Peyer's patch (tissue), 4 donors: ENCODE data around the gene CYP19A1.

Source experiments
- POLR2A ChIP-seq, 2 donors: fragments of 450-650 bp; IDR thresholded peaks; one replicate each; pipeline ENCODE4 v1.5.1; 2017; ENCODE audit warnings: antibody characterized with exemption in 2 of 2, mild to moderate bottlenecking in 2 of 2, moderate library complexity in 2 of 2
- TF ChIP-seq, protein P1 (sequence below), 6 experiments: fragments of 450-650 bp in 4 of 6; fragments of 200-600 bp in 2 of 6; sonication (generic) in 1 of 6; IDR thresholded peaks; one replicate each; pipeline ENCODE4 v1.5.1; 2017 to 2019; ENCODE audit warnings: antibody characterized with exemption in 6 of 6, mild to moderate bottlenecking in 3 of 6, moderate library complexity in 1 of 6

DNA sequence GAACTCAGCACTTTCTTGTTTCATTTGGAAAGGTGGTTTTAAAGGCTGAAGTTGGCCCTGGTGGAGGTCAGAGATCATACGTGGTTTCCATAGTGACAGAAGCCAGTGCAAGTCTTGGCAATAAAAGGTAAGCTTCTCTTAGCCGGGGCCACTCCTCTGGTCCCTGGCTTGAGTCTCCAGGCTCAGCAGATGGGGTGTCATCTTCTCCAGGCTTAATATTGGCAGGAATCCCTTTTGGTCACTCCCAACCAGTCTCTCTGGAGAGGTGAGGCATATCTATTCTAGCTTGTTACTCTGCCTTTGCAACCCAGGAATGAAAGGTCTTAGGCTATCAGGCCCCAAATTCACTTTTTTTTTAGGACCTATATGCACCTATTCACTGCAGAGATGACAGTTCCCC, 4.8 kb downstream of the CYP19A1 start:
- TF ChIP-seq, protein P1, sequence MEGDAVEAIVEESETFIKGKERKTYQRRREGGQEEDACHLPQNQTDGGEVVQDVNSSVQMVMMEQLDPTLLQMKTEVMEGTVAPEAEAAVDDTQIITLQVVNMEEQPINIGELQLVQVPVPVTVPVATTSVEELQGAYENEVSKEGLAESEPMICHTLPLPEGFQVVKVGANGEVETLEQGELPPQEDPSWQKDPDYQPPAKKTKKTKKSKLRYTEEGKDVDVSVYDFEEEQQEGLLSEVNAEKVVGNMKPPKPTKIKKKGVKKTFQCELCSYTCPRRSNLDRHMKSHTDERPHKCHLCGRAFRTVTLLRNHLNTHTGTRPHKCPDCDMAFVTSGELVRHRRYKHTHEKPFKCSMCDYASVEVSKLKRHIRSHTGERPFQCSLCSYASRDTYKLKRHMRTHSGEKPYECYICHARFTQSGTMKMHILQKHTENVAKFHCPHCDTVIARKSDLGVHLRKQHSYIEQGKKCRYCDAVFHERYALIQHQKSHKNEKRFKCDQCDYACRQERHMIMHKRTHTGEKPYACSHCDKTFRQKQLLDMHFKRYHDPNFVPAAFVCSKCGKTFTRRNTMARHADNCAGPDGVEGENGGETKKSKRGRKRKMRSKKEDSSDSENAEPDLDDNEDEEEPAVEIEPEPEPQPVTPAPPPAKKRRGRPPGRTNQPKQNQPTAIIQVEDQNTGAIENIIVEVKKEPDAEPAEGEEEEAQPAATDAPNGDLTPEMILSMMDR (IDR thresholded peaks at IDR 0.05), result no peak
- TF ChIP-seq POLR2A (IDR thresholded peaks at IDR 0.05), result no peak
